T-helper 1 cell treated with Interleukin-12 subunit alpha and Interleukin-12 subunit beta and Interleukin-4 antibody, amounts not matched to agents 30 μg/mL and 1 μg/mL, for 36 hours (primary cell): ENCODE measurements around the gene EMD.
A peak's percentile ranks its signal among the peaks of the same experiment; 100 is the strongest.

Experiments
- H3K27ac Mint-ChIP-seq: one replicate; pipeline ENCODE4 v1.8.0; 2021; ENCODE audit warnings: mild to moderate bottlenecking, mixed read lengths
- H3K27me3 Mint-ChIP-seq: one replicate; pipeline ENCODE4 v1.8.0; 2021; ENCODE audit warnings: low read depth, mixed read lengths
- H3K36me3 Mint-ChIP-seq: one replicate; pipeline ENCODE4 v1.8.0; 2021; ENCODE audit warnings: low read depth, mixed read lengths
- H3K4me1 Mint-ChIP-seq: one replicate; pipeline ENCODE4 v1.8.0; 2021; ENCODE audit warnings: low read depth, mixed read lengths
- H3K4me3 Mint-ChIP-seq: one replicate; pipeline ENCODE4 v1.8.0; 2021; ENCODE audit warnings: mild to moderate bottlenecking, moderate library complexity, mixed read lengths
- H3K9me3 Mint-ChIP-seq: one replicate; pipeline ENCODE4 v1.8.0; 2021; ENCODE audit warnings: mixed read lengths

EMD gene

GRCh38 chrX:154403192-154403591 lies 24.1 kb downstream of the EMD start:
- no peak overlapping the region for H3K4me3 Mint-ChIP-seq
- no peaks in the 10 kb centered on the region for H3K9me3 Mint-ChIP-seq
- peaks cover 24% of the 10 kb centered on the region for H3K36me3 Mint-ChIP-seq

GRCh38 chrX:154403858-154404257 lies 24.8 kb downstream of the EMD start:
- Mint-ChIP-seq H3K4me1 (peaks cover 11% of the 10 kb centered on the region), H3K9me3 (no peaks in the 10 kb centered on the region), H3K36me3 (peaks cover 18% of the 10 kb centered on the region), H3K27me3 (no peaks in the 10 kb centered on the region), H3K27ac (no peak overlapping the region), H3K4me3 (no peak overlapping the region)

More at GRCh38 chrX:154403192-154403591, 24.1 kb downstream of the EMD start:
- Mint-ChIP-seq H3K4me1 (peaks cover 12% of the 10 kb centered on the region), H3K27ac (no peak overlapping the region), H3K27me3 (peaks cover 5% of the 10 kb centered on the region)

GRCh38 chrX:154404625-154405192 lies 25.6 kb downstream of the EMD start:
- H3K9me3 Mint-ChIP-seq, result no peaks in the 10 kb centered on the region
- H3K27ac Mint-ChIP-seq, result no peak overlapping the region
- H3K4me1 Mint-ChIP-seq, result peaks cover 6% of the 10 kb centered on the region
- no peak overlapping the region for H3K4me3 Mint-ChIP-seq
- peaks cover 10% of the 10 kb centered on the region for H3K36me3 Mint-ChIP-seq
- no peaks in the 10 kb centered on the region for H3K27me3 Mint-ChIP-seq

- Mint-ChIP-seq H3K27ac (peak overlapping the region; percentile 21), H3K27me3 (no peaks in the 10 kb centered on the region), H3K9me3 (no peaks in the 10 kb centered on the region)
Observed at GRCh38 chrX:154408659-154409221, 29.6 kb downstream of the EMD start.

GRCh38 chrX:154409222-154409871 lies 30.3 kb downstream of the EMD start, which contains the start of gene DNASE1L1:
Gene DNASE1L1 (minus strand): TSS chrX:154409254. CDS start chrX:154405568, 3,686 bp downstream.
- H3K4me1 Mint-ChIP-seq, result peaks cover 13% of the 10 kb centered on the region
- H3K27ac Mint-ChIP-seq, result peak within 1 kb of the TSS; percentile 21
- no peaks in the 10 kb centered on the region for H3K9me3 Mint-ChIP-seq
- H3K27me3 Mint-ChIP-seq, result no peaks in the 10 kb centered on the region
- H3K4me3 Mint-ChIP-seq, result peak within 1 kb of the TSS; percentile 64
- H3K36me3 Mint-ChIP-seq, result peaks cover 5% of the 10 kb centered on the region

More at GRCh38 chrX:154408659-154409221, 29.6 kb downstream of the EMD start:
- Mint-ChIP-seq H3K4me1 (peaks cover 13% of the 10 kb centered on the region), H3K4me3 (peak overlapping the region; percentile 64), H3K36me3 (peaks cover 5% of the 10 kb centered on the region)

- Mint-ChIP-seq H3K36me3 (peaks cover 8% of the 10 kb centered on the region), H3K27ac (peak overlapping the region; percentile 95), H3K4me3 (peak overlapping the region; percentile 77), H3K9me3 (no peaks in the 10 kb centered on the region), H3K27me3 (no peaks in the 10 kb centered on the region), H3K4me1 (peaks cover 15% of the 10 kb centered on the region)
Observed at GRCh38 chrX:154411981-154412340, 32.9 kb downstream of the EMD start.

GRCh38 chrX:154412468-154412867 lies 33.4 kb downstream of the EMD start:
- Mint-ChIP-seq H3K27me3 (no peaks in the 10 kb centered on the region), H3K36me3 (peaks cover 8% of the 10 kb centered on the region), H3K4me3 (peak overlapping the region; percentile 77), H3K4me1 (peaks cover 15% of the 10 kb centered on the region), H3K9me3 (no peaks in the 10 kb centered on the region), H3K27ac (peak overlapping the region; percentile 95)

- Mint-ChIP-seq H3K27me3 (no peaks in the 10 kb centered on the region), H3K27ac (peak overlapping the region; percentile 95), H3K4me3 (peak overlapping the region; percentile 77), H3K36me3 (peaks cover 8% of the 10 kb centered on the region), H3K9me3 (no peaks in the 10 kb centered on the region), H3K4me1 (peaks cover 15% of the 10 kb centered on the region)
Observed at GRCh38 chrX:154413142-154413541, 34.0 kb downstream of the EMD start.

GRCh38 chrX:154417157-154417556 lies 38.1 kb downstream of the EMD start:
- Mint-ChIP-seq H3K36me3 (peaks cover 6% of the 10 kb centered on the region), H3K4me1 (peaks cover 7% of the 10 kb centered on the region), H3K27ac (no peak overlapping the region)

GRCh38 chrX:154419189-154419588 lies 40.1 kb downstream of the EMD start:
- Mint-ChIP-seq H3K4me1 (peaks cover 2% of the 10 kb centered on the region), H3K36me3 (peaks cover 3% of the 10 kb centered on the region), H3K27me3 (no peaks in the 10 kb centered on the region), H3K4me3 (no peak overlapping the region), H3K27ac (no peak overlapping the region), H3K9me3 (no peaks in the 10 kb centered on the region)

More at GRCh38 chrX:154417157-154417556, 38.1 kb downstream of the EMD start:
- no peaks in the 10 kb centered on the region for H3K27me3 Mint-ChIP-seq
- H3K9me3 Mint-ChIP-seq, result no peaks in the 10 kb centered on the region
- no peak overlapping the region for H3K4me3 Mint-ChIP-seq

GRCh38 chrX:154419688-154420401 lies 40.8 kb downstream of the EMD start:
- Mint-ChIP-seq H3K4me1 (peaks cover 5% of the 10 kb centered on the region), H3K27me3 (no peaks in the 10 kb centered on the region), H3K4me3 (no peak overlapping the region), H3K36me3 (peaks cover 3% of the 10 kb centered on the region), H3K27ac (no peak overlapping the region), H3K9me3 (no peaks in the 10 kb centered on the region)

GRCh38 chrX:154420402-154420756 lies 41.3 kb downstream of the EMD start:
- Mint-ChIP-seq H3K4me3 (no peak overlapping the region), H3K27me3 (no peaks in the 10 kb centered on the region), H3K9me3 (no peaks in the 10 kb centered on the region), H3K27ac (no peak overlapping the region), H3K4me1 (peaks cover 5% of the 10 kb centered on the region), H3K36me3 (peaks cover 3% of the 10 kb centered on the region)

- H3K27me3 Mint-ChIP-seq, result no peaks in the 10 kb centered on the region
- H3K36me3 Mint-ChIP-seq, result peaks cover 5% of the 10 kb centered on the region
- H3K9me3 Mint-ChIP-seq, result no peaks in the 10 kb centered on the region
- H3K4me1 Mint-ChIP-seq, result peaks cover 21% of the 10 kb centered on the region
- peak overlapping the region; percentile 83 for H3K4me3 Mint-ChIP-seq
- H3K27ac Mint-ChIP-seq, result no peak overlapping the region
Observed at GRCh38 chrX:154426916-154427770, 48.0 kb downstream of the EMD start.
